ENCODE measurements around the gene KLHL41. TPM values are rescaled to one million over a fixed set of nuclear protein-coding genes. Genes with fewer than 3 reads are reported as not detected.
"Not testable (repeated sequence)": the region's sequence is repeated elsewhere in the genome, so short reads cannot be mapped to it uniquely, and the experiment has no call there.

Gene KLHL41
- total RNA-seq, 2 experiments from 2014 or later, result not detected

- DNase-seq, result peak in 1 of 14 experiments; percentile 5
- CTCF ChIA-PET, result no interaction called here
- ATAC-seq (ENCODE audit: poor library complexity), result peak; percentile 37
Measured at GRCh38 chr2:169562519-169562918, 53.0 kb downstream of the KLHL41 start.

GRCh38 chr2:169565686-169566085 lies 56.2 kb downstream of the KLHL41 start:
- Mint-ChIP-seq H3K4me3 (no peak overlapping the region), H3K36me3 (ENCODE audit: low read depth) (peaks cover 54% of the 10 kb centered on the region), H3K4me1 (ENCODE audit: low read depth) (peaks cover 6% of the 10 kb centered on the region), H3K27ac (no peak overlapping the region), H3K9me3 (no peaks in the 10 kb centered on the region), H3K27me3 (no peaks in the 10 kb centered on the region)
- CTCF ChIA-PET, result no interaction called here
- no peaks in the 10 kb centered on the region for H3K4me1 ChIP-seq (ENCODE audit: insufficient read depth, low read length)
- no peaks in the 10 kb centered on the region for H3K27me3 ChIP-seq (ENCODE audit: control insufficient read depth in 1 of 2, insufficient read depth in 2 of 2, low read length in 2 of 2)
- no peak overlapping the region for H3K27ac ChIP-seq (ENCODE audit: low read depth in 1 of 2, low read length in 2 of 2)
- H3K4me3 ChIP-seq (ENCODE audit: low read length), result no peak overlapping the region
- intact Hi-C loops (cut with DNase I, micrococcal nuclease), result loop anchor here (5.0 to 10.0 kb wide), 2 partner anchors 83 to 591 kb away; no protein-coding TSS in a partner anchor
- ATAC-seq (ENCODE audit: poor library complexity), result no peak
- DNase-seq, result no peak
- no peak for TF ChIP-seq CTCF (IDR thresholded peaks at IDR 0.05)
- H3K36me3 ChIP-seq (ENCODE audit: insufficient read depth, low read length), result peaks cover 8% of the 10 kb centered on the region
- H3K9me3 ChIP-seq (ENCODE audit: control insufficient read depth in 1 of 2, insufficient read depth in 1 of 2, low read length in 2 of 2), result no peaks in the 10 kb centered on the region
- POLR2A ChIA-PET, result no interaction called here

More at GRCh38 chr2:169562519-169562918, 53.0 kb downstream of the KLHL41 start:
- Mint-ChIP-seq H3K9me3 (no peaks in the 10 kb centered on the region), H3K4me1 (ENCODE audit: low read depth) (no peaks in the 10 kb centered on the region), H3K4me3 (peak overlapping the region; percentile 22), H3K27me3 (no peaks in the 10 kb centered on the region), H3K27ac (no peak overlapping the region), H3K36me3 (ENCODE audit: low read depth) (peaks cover 52% of the 10 kb centered on the region)
- Histone ChIP-seq H3K4me3 (ENCODE audit: low read length) (no peak overlapping the region), H3K27me3 (ENCODE audit: control insufficient read depth in 1 of 2, insufficient read depth in 2 of 2, low read length in 2 of 2) (no peaks in the 10 kb centered on the region), H3K27ac (ENCODE audit: low read depth in 1 of 2, low read length in 2 of 2) (no peak overlapping the region), H3K9me3 (ENCODE audit: control insufficient read depth in 1 of 2, insufficient read depth in 1 of 2, low read length in 2 of 2) (no peaks in the 10 kb centered on the region), H3K4me1 (ENCODE audit: insufficient read depth, low read length) (no peaks in the 10 kb centered on the region), H3K36me3 (ENCODE audit: insufficient read depth, low read length) (peaks cover 6% of the 10 kb centered on the region)
- TF ChIP-seq CTCF (IDR thresholded peaks at IDR 0.05), result no peak
- POLR2A ChIA-PET, result interaction anchor here (1.0 to 1.5 kb wide), 3 partner anchors 11 to 264 kb away, joined by 3 to 11 read pairs (median 7); partner anchors contain the start of genes FASTKD1 and PPIG
- intact Hi-C loops (cut with DNase I, micrococcal nuclease), result loop anchor here in 1 of 2 experiments (5.0 to 10.0 kb wide), 2 partner anchors 85 to 588 kb away; partner anchors contain the start of gene BBS5

GRCh38 chr2:169569948-169570347 lies 60.4 kb downstream of the KLHL41 start:
- no peak overlapping the region for H3K27ac ChIP-seq (ENCODE audit: low read depth in 1 of 2, low read length in 2 of 2)
- no peaks in the 10 kb centered on the region for H3K9me3 Mint-ChIP-seq
- no peaks in the 10 kb centered on the region for H3K27me3 Mint-ChIP-seq
- no peak overlapping the region for H3K4me3 Mint-ChIP-seq
- peaks cover 45% of the 10 kb centered on the region for H3K36me3 Mint-ChIP-seq (ENCODE audit: low read depth)
- POLR2A ChIA-PET, result no interaction called here
- ATAC-seq (ENCODE audit: poor library complexity) (no peak), DNase-seq (no peak)
- CTCF ChIA-PET, result no interaction called here
- H3K4me1 ChIP-seq (ENCODE audit: insufficient read depth, low read length), result peaks cover 6% of the 10 kb centered on the region
- peaks cover 25% of the 10 kb centered on the region for H3K4me1 Mint-ChIP-seq (ENCODE audit: low read depth)
- intact Hi-C loops (cut with DNase I, micrococcal nuclease), result loop anchor here (5.0 to 10.0 kb wide), 3 partner anchors 88 to 595 kb away; partner anchors contain the start of gene UBR3 (in 1 of the 2)
- no peaks in the 10 kb centered on the region for H3K9me3 ChIP-seq (ENCODE audit: control insufficient read depth in 1 of 2, insufficient read depth in 1 of 2, low read length in 2 of 2)
- H3K27ac Mint-ChIP-seq, result no peak overlapping the region
- H3K27me3 ChIP-seq (ENCODE audit: control insufficient read depth in 1 of 2, insufficient read depth in 2 of 2, low read length in 2 of 2), result no peaks in the 10 kb centered on the region
- TF ChIP-seq CTCF (IDR thresholded peaks at IDR 0.05), result no peak
- H3K4me3 ChIP-seq (ENCODE audit: low read length), result no peak overlapping the region
- H3K36me3 ChIP-seq (ENCODE audit: insufficient read depth, low read length), result peaks cover 8% of the 10 kb centered on the region

DNA sequence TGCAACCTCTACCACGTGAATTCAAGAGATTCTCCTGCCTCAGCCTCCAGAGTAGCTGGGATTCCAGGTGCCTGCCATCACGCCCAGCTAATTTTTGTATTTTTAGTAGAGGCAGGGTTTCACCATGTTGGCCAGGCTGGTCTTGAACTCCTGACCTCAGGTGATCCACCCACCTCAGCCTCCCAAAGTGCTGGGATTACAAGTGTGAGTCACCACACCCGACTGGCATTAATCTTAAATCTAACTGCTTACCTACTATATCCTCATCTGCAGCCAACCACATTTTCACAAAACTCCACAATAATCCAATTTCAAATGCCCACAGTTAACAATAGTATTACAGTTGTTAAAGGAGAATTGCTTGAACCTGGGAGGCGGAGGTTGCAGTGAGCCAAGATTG lies 61.2 kb downstream of the KLHL41 start:
- DNase-seq; POLR2A ChIA-PET; H3K9me3 ChIP-seq (ENCODE audit: control insufficient read depth in 1 of 2, insufficient read depth in 1 of 2, low read length in 2 of 2); H3K27ac Mint-ChIP-seq; H3K4me1 ChIP-seq (ENCODE audit: insufficient read depth, low read length); H3K9me3 Mint-ChIP-seq; H3K27ac ChIP-seq (ENCODE audit: low read depth in 1 of 2, low read length in 2 of 2); H3K4me3 ChIP-seq (ENCODE audit: low read length); H3K4me3 Mint-ChIP-seq; H3K27me3 Mint-ChIP-seq; H3K27me3 ChIP-seq (ENCODE audit: control insufficient read depth in 1 of 2, insufficient read depth in 2 of 2, low read length in 2 of 2); ATAC-seq (ENCODE audit: poor library complexity); H3K36me3 ChIP-seq (ENCODE audit: insufficient read depth, low read length): not testable (repeated sequence)
- Mint-ChIP-seq H3K36me3 (ENCODE audit: low read depth) (peaks cover 40% of the 10 kb centered on the region), H3K4me1 (ENCODE audit: low read depth) (peaks cover 25% of the 10 kb centered on the region)
- CTCF ChIA-PET, result interaction anchor here (0.7 kb wide), 1 partner anchor 430 kb away, joined by 3 read pairs; no protein-coding TSS in a partner anchor
- intact Hi-C loops (cut with DNase I, micrococcal nuclease), result loop anchor here in 1 of 2 experiments (5.0 kb wide), 1 partner anchor 257 kb away; the partner anchor contains the start of gene UBR3
